Adrenal gland (tissue), 5 donors: ENCODE measurements around the gene BCAR1.

Source experiments
- CTCF ChIP-seq, 6 experiments: fragments of 450-650 bp in 4 of 6; fragments of 200-600 bp in 2 of 6; sonication (generic) in 1 of 6; IDR thresholded peaks; 1 replicate in 5 of 6; 2 replicates in 1 of 6; pipeline versions ENCODE4 v1.5.1 to v1.8.0; 2016 to 2021; ENCODE audit warnings: antibody characterized with exemption in 6 of 6, mild to moderate bottlenecking in 2 of 6, moderate library complexity in 1 of 6
- POLR2A ChIP-seq, 2 donors: fragments of 450-650 bp; IDR thresholded peaks; one replicate each; pipeline ENCODE4 v1.6.1; 2017; ENCODE audit warnings: antibody characterized with exemption in 2 of 2, mild to moderate bottlenecking in 2 of 2, moderate library complexity in 1 of 2
- donor health status: DM: no; HTN: no; CAD: no.

- TF ChIP-seq CTCF (IDR thresholded peaks at IDR 0.05) (no peak), POLR2A (IDR thresholded peaks at IDR 0.05) (no peak)
Measured at GRCh38 chr16:75248536-75249380, 2.7 kb downstream of the BCAR1 start.
